ENCODE results near the gene MMD.

Gene MMD

GRCh38 chr17:55347341-55347740 is 74.3 kb downstream of the MMD start:
- Histone ChIP-seq H3F3A (ENCODE audit: insufficient read depth) (no peaks in the 10 kb centered on the region), H2AFZ (ENCODE audit: low read depth, low read length, severe bottlenecking) (no peak overlapping the region), H3K9me3 (ENCODE audit: insufficient read depth, low read length) (no peaks in the 10 kb centered on the region), H3K27ac (ENCODE audit: low read depth, low read length) (no peak overlapping the region), H3K36me3 (ENCODE audit: low read length) (no peaks in the 10 kb centered on the region), H3K9me2 (replicated peaks; ENCODE audit: insufficient read depth, low read length) (no peaks in the 10 kb centered on the region), H3K4me2 (ENCODE audit: low read depth, low read length, poor library complexity, severe bottlenecking) (no peak overlapping the region), H3K4me3 (ENCODE audit: insufficient read depth, low read length, poor library complexity, severe bottlenecking) (no peak overlapping the region), H3K79me2 (ENCODE audit: insufficient read depth, low read length) (no peaks in the 10 kb centered on the region), H3K27me3 (ENCODE audit: low read length) (no peaks in the 10 kb centered on the region), H3K9ac (ENCODE audit: low read length) (no peak overlapping the region), H4K20me1 (ENCODE audit: low read depth, low read length) (no peaks in the 10 kb centered on the region)
- TF ChIP-seq, protein P1, sequence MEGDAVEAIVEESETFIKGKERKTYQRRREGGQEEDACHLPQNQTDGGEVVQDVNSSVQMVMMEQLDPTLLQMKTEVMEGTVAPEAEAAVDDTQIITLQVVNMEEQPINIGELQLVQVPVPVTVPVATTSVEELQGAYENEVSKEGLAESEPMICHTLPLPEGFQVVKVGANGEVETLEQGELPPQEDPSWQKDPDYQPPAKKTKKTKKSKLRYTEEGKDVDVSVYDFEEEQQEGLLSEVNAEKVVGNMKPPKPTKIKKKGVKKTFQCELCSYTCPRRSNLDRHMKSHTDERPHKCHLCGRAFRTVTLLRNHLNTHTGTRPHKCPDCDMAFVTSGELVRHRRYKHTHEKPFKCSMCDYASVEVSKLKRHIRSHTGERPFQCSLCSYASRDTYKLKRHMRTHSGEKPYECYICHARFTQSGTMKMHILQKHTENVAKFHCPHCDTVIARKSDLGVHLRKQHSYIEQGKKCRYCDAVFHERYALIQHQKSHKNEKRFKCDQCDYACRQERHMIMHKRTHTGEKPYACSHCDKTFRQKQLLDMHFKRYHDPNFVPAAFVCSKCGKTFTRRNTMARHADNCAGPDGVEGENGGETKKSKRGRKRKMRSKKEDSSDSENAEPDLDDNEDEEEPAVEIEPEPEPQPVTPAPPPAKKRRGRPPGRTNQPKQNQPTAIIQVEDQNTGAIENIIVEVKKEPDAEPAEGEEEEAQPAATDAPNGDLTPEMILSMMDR (IDR thresholded peaks at IDR 0.05; ENCODE audit: insufficient read depth, low read length, poor library complexity, severe bottlenecking), result no peak
- no peak for TF ChIP-seq EZH2phosphoT487 (conservative IDR thresholded peaks at IDR 0.05; ENCODE audit: low read length)

DNA sequence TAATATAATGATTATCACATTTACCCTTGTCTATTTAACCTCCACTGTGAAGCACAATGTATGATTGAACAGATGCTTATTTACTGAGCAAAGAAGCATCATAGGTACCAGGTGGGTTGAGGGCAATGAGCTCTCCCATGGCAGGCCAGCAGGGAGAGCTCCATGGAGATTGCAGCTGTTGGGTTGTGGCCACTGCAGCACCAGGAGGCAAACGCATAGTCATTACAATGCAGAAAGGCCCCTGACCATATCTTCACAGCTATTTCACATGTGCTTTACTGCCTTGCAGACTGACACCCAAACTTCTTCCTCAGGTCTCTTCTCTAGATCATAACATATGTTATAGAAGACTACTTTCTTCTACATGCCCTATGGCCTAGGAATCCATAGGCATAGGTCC is 75.0 kb downstream of the MMD start:
- H3K9ac ChIP-seq (ENCODE audit: low read length), result no peak overlapping the region
- H3K9me2 ChIP-seq (replicated peaks; ENCODE audit: insufficient read depth, low read length), result no peaks in the 10 kb centered on the region
- H3K27me3 ChIP-seq (ENCODE audit: low read length), result no peaks in the 10 kb centered on the region
- no peaks in the 10 kb centered on the region for H3K36me3 ChIP-seq (ENCODE audit: low read length)
- H3K79me2 ChIP-seq (ENCODE audit: insufficient read depth, low read length), result no peaks in the 10 kb centered on the region
- H3K4me2 ChIP-seq (ENCODE audit: low read depth, low read length, poor library complexity, severe bottlenecking), result no peak overlapping the region
- no peak for TF ChIP-seq EZH2phosphoT487 (conservative IDR thresholded peaks at IDR 0.05; ENCODE audit: low read length)
- TF ChIP-seq, protein P1 (IDR thresholded peaks at IDR 0.05; ENCODE audit: insufficient read depth, low read length, poor library complexity, severe bottlenecking), result no peak
- no peaks in the 10 kb centered on the region for H3F3A ChIP-seq (ENCODE audit: insufficient read depth)
- H3K27ac ChIP-seq (ENCODE audit: low read depth, low read length), result no peak overlapping the region
- no peaks in the 10 kb centered on the region for H3K9me3 ChIP-seq (ENCODE audit: insufficient read depth, low read length)
- H2AFZ ChIP-seq (ENCODE audit: low read depth, low read length, severe bottlenecking), result no peak overlapping the region
- H3K4me3 ChIP-seq (ENCODE audit: insufficient read depth, low read length, poor library complexity, severe bottlenecking), result no peak overlapping the region
- no peaks in the 10 kb centered on the region for H4K20me1 ChIP-seq (ENCODE audit: low read depth, low read length)

- H3K4me3 ChIP-seq (ENCODE audit: insufficient read depth, low read length, poor library complexity, severe bottlenecking), result no peak overlapping the region
- no peak overlapping the region for H3K9ac ChIP-seq (ENCODE audit: low read length)
- no peak overlapping the region for H3K4me2 ChIP-seq (ENCODE audit: low read depth, low read length, poor library complexity, severe bottlenecking)
- H3K9me2 ChIP-seq (replicated peaks; ENCODE audit: insufficient read depth, low read length), result no peaks in the 10 kb centered on the region
- TF ChIP-seq EZH2phosphoT487 (conservative IDR thresholded peaks at IDR 0.05; ENCODE audit: low read length), result no peak
- TF ChIP-seq, protein P1 (IDR thresholded peaks at IDR 0.05; ENCODE audit: insufficient read depth, low read length, poor library complexity, severe bottlenecking), result no peak
- no peaks in the 10 kb centered on the region for H4K20me1 ChIP-seq (ENCODE audit: low read depth, low read length)
- H3K36me3 ChIP-seq (ENCODE audit: low read length), result no peaks in the 10 kb centered on the region
- no peaks in the 10 kb centered on the region for H3K9me3 ChIP-seq (ENCODE audit: insufficient read depth, low read length)
- H2AFZ ChIP-seq (ENCODE audit: low read depth, low read length, severe bottlenecking), result no peak overlapping the region
- H3F3A ChIP-seq (ENCODE audit: insufficient read depth), result no peaks in the 10 kb centered on the region
- H3K27ac ChIP-seq (ENCODE audit: low read depth, low read length), result no peak overlapping the region
- H3K27me3 ChIP-seq (ENCODE audit: low read length), result no peaks in the 10 kb centered on the region
- H3K79me2 ChIP-seq (ENCODE audit: insufficient read depth, low read length), result no peaks in the 10 kb centered on the region
Observed at GRCh38 chr17:55345132-55345531, 76.5 kb downstream of the MMD start.

All from SU-DHL-6 (cell line).